ENCODE results near the gene EN2.

EN2 gene

GRCh38 chr7:155427411-155428038, 30.4 kb upstream of the EN2 start:
- TF ChIP-seq CTCF (IDR thresholded peaks at IDR 0.05; ENCODE audit: borderline replicate concordance, insufficient read depth, low read depth, low read length): no peak
- no peak overlapping the region for H3K4me3 ChIP-seq (ENCODE audit: low read depth, low read length)

- TF ChIP-seq CTCF (IDR thresholded peaks at IDR 0.05; ENCODE audit: borderline replicate concordance, insufficient read depth, low read depth, low read length): no peak
- H3K4me3 ChIP-seq (ENCODE audit: low read depth, low read length): no peak overlapping the region
Measured at GRCh38 chr7:155428171-155428834, 29.6 kb upstream of the EN2 start.

- TF ChIP-seq CTCF (IDR thresholded peaks at IDR 0.05; ENCODE audit: borderline replicate concordance, insufficient read depth, low read depth, low read length): no peak
- no peak overlapping the region for H3K4me3 ChIP-seq (ENCODE audit: low read depth, low read length)
Measured at GRCh38 chr7:155429651-155430050, 28.3 kb upstream of the EN2 start.

GRCh38 chr7:155430606-155431005, 27.3 kb upstream of the EN2 start:
- TF ChIP-seq CTCF (IDR thresholded peaks at IDR 0.05; ENCODE audit: borderline replicate concordance, insufficient read depth, low read depth, low read length): no peak
- no peak overlapping the region for H3K4me3 ChIP-seq (ENCODE audit: low read depth, low read length)

GRCh38 chr7:155431231-155431630, 26.7 kb upstream of the EN2 start:
- TF ChIP-seq CTCF (IDR thresholded peaks at IDR 0.05; ENCODE audit: borderline replicate concordance, insufficient read depth, low read depth, low read length): no peak
- H3K4me3 ChIP-seq (ENCODE audit: low read depth, low read length): no peak overlapping the region

GRCh38 chr7:155431711-155432110, 26.2 kb upstream of the EN2 start:
- TF ChIP-seq CTCF (IDR thresholded peaks at IDR 0.05; ENCODE audit: borderline replicate concordance, insufficient read depth, low read depth, low read length): no peak

GRCh38 chr7:155435110-155435509, 22.8 kb upstream of the EN2 start:
- TF ChIP-seq CTCF (IDR thresholded peaks at IDR 0.05; ENCODE audit: borderline replicate concordance, insufficient read depth, low read depth, low read length): no peak
- H3K4me3 ChIP-seq (ENCODE audit: low read depth, low read length): no peak overlapping the region

More at GRCh38 chr7:155431711-155432110, 26.2 kb upstream of the EN2 start:
- H3K4me3 ChIP-seq (ENCODE audit: low read depth, low read length): no peak overlapping the region

All from GM12875 (cell line).